Hematopoietic multipotent progenitor cell treated with erythropoietin and hydrocortisone succinate and interleukin-3 and kit ligand, for 15 days (in vitro differentiated cells): ENCODE data around the gene GNG7.
"Not testable (repeated sequence)": the region's sequence is repeated elsewhere in the genome, so short reads cannot be mapped to it uniquely, and the experiment has no call there.

Experiments
- DNase-seq: peaks from one replicate; pipeline ENCODE4 v3.0.0-alpha.2; 2015; ENCODE audit warnings: low spot score

Gene GNG7

DNA sequence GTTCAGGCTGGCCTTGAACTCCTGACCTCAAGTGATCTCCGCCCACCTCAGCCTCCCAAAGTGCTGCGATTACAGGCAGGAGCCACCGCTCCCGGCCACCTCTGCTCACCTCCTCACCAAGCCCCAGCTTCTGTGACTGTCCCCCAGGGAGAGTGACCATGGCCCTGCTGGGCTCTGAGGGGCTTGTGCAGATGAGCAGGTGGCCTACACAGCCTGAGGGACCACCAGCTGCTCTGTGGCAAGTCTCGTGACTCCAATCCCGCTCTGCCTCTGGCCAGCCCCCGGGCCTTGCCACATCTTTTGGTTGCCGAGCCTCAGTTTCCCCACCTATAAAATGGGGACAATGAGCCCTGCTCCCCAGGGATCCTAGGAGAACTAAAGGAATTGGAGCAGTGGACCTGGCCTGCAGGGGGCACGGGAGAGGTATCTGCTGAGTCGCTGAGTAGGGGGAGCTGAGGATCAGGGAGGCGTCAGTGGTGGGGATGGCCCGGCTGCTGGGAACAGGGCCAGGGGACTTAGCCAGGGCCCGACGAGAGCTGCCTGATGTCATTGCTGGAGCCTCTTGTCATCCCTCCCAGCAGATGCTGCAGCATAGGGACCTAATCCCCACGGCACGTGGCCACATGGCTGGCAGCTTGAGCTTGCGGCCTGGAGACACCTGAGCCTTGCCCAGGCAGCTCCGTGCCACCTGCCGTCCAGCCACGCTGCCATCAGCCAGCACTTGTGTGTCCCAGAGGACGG, 151.9 kb downstream of the GNG7 start:
- no peak for DNase-seq

DNA sequence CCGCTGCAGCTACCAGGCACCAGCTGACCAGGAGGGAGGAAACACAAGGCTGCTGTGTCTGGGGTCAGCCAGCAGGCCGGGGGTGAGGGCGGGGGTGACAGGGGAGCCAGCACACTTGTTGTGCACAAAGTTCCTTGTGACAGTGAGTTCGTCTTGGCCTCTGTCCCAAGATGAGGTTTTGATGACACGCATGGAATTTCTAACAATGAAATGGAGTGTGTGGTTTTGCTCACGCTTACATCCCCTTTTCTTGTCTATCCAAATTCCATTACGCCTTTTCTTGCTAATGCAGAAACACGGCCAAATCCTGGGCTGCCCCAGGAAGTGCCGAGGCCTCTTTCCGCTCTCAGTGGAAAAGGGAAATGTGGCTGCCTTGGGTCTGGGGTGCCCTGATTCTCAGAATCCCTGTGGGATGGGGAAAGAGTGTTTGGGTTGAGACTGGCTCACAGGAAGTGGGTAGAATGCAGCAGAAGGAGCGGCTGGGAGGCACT, 152.7 kb downstream of the GNG7 start:
- no peak for DNase-seq

DNA sequence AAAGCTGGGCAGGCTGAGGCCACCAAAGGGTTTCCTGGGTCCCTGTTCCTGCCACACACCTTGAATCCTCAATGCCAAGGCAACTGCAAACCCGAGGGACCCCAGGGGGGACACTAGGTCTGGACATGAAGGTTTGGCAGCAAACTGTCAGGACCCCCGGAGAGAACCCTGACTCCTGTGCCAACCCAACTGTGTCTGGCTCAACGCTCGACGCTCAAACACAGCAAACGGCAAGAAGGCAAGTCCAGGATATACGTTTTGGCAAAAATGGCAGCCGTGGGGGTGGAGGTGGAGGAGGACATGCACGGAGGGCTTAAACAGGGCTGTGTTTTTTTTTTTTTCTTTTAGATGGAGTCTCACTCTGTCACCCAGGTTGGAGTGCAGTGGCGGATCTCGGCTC, 153.5 kb downstream of the GNG7 start:
- no peak for DNase-seq

DNA sequence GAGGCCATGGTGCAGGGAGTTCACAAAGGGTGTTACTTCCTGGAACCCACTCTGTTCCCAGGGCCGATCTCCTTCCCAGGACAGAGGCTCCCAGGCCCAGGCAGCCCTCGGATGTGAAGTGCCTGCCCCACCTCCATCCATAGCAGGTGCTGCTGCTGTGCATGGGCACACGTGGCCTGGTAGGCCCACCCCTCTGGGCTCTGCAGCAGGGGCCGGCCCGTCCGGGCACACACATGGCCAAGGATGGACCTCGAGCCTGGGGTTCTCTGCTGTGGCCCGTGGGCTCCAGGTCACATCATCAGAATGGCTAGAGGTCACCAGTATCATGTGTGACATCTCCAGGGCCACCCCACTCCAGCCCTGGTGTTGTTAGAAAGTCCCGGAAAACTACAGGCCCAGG, 154.8 kb downstream of the GNG7 start:
- no peak for DNase-seq

DNA sequence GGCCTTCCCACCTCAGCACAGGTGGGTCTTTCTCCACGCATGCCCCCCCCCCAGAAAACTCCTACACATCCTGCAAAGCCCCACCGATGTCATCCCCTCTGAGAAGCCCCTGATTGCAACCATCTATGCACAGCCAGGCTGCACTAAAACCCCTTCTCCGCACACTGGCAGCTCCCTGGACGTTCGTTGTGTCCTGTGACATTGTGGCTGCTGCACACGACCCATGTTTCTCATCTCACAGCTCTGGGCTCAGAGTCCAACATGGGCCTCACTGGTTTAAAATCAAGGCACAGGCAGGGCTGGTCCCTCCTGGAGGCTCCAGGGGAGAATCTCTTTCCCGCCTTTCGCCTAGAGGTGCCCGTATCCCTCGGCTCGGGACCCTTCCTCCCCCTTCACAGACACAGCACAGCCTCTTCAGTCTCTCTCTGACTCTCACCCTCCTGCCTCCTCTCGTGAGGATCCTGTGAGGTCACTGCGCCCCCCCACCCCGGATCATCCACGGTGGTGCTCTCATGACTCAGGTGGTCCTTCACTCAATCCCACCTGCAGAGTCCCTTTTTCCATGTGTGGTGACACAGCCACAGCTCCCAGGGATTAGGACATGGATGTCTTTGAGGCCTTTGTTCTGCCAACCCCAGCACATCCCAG, 155.3 kb downstream of the GNG7 start:
- DNase-seq = no peak

DNA sequence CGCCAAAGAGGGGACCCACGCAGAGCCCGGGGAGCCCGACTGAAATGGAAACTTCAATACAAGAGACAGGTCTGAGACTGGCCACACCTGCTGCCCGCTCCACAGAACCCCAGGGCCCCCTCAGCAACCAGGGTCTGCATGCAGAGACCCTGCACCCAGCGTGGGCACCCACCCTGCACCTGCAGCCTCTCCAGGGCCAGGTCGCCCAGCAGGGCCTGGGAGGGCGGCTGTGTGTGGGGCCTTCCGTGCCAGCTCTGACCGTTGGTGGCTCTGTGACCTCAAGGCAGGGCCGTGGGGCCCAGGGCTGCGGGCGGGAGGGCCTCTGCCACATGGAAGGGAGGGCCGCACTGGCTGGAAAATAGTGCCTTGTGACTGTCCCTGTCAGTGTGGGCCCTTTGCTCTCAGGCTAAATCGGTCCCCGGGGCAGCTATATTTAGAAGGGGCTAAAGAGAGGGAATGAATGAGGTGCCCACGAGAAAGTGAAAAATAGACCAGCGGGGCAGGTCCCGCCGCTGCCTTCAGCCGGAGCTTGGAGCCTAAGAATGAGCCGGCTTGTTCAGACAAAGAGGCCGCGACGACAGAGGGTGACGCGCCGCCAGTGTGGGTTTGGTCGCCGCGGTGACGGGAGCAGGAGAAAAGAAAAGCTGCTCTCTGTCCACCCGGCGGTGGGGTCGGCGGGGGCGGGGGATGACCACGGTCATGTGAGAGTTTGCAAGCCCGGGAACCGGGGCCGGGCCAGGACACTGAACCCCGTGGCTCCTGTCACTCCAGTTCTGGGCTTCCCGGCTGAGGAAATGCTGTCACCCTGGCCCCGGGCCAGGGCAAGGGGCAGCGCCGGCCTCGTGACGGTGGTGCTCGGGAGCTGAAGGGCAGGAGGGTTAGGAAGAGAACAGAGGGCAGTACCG, 156.1 kb downstream of the GNG7 start:
- no peak for DNase-seq

DNA sequence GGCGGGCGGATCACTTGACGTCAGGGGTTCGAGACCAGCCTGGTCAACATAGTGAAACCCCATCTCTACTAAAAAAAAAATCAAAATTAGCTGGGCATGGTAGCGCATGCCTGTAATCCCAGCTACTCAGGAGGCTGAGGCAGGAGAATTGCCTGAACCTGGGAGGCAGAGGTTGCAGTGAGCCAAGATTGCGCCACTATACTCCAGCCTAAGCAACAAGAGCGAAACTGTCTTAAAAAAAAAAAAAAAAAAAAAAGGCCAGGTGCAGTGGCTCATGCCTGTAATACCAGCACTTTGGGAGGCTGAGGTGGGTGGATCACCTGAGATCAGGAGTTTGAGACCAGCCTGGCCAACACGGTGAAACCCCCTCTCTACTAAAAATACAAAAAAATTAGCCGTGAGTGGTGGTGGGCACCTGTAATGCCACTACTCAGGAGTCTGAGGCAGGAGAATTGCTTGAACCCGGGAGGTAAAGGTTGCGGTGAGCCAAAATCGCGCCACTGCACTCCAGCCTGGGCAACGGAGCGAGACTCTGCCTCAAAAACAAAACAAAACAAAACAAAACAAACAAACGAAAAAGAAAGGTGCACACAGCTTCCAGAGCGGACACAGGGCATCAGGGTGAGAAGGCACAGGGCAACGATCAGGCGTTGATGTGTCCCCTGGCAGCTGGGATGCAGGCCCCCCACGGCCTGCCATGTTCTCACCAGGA, 156.9 kb downstream of the GNG7 start:
- not testable (repeated sequence) for DNase-seq

DNA sequence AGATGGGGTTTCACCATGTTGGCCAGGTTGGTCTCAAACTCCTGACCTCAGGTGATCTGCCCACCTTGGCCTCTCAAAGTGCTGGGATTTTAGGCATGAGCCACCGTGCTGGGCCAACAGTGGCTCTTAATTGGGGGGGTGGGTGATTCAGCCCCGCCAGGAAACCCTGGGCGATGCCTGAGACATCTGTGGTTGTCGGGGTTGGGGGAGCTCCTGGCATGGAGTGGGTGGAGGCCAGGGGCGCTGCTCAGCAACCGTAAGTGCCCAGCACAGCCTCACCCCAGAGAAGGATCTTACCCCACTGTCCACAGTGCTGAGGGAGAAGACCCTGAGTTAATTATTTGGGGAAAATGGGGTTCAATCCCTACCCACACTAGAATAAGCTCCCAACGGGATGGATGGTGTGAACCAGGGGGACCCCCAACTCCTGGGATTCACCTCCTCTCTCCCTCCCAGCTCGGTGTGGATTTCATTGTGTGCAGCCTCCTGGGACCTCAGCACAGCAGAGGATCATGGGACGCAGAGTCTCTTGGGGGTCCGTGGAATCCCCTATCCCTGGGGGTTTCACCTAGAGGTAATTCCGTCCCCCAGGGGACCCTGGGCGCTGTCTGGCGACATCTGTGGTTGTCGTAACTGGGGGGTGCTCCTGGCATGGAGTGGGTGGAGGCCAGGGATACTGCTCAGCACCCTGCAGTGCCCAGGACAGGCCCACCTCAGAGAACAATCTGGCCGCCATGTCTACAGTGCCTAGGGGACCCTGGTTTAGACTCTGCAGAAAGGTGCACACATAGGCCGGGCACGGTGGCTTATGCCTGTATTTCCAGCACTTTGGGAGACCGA, 157.7 kb downstream of the GNG7 start:
- DNase-seq = no peak

DNA sequence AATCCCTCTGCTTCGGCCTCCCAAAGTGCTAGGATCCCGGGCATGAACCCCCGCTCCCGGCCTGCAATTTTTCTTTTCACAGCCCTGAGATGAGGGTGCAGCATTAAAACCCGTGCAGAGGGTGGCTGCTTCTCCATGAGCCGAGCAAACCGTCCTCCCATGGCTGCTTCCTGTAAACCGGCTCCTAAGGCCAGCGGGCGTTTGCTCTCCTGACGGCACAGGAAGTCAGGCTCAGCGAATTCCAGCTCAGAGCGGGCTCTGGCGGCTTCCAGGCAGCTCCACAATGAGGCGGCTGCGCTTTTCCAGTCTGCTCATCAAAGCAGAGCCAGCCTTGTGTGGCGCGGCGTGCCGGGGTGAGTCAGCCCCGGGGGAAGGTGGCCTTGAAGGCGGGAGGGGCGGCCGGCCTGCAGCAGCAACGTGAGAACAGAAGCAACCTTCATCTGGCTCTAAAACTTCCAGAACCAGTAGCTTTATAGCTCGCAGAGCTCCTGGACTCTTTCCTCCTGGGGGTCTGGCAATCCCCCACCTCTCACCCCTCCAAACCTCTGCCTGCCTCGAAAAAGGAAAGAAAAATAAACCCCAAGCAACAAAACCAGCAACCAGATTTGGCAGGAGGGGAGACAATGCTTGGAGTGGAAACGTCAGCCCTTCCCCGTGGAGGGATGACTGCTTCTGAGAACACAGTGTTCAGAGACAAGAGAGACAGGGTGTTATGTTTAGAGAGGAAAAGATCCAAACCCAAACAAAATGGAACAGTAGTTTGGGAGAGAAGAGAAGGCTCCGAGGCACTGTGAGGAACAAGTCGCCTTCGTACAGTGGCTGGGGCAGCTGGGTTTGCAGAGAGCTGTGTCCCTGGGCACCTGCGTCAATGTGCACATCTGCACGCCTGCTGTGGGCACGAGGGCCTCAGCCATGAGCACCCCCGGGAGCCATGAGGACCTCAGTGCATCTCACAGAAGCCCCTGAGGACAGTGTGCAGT, 158.7 kb downstream of the GNG7 start:
- DNase-seq = no peak

DNA sequence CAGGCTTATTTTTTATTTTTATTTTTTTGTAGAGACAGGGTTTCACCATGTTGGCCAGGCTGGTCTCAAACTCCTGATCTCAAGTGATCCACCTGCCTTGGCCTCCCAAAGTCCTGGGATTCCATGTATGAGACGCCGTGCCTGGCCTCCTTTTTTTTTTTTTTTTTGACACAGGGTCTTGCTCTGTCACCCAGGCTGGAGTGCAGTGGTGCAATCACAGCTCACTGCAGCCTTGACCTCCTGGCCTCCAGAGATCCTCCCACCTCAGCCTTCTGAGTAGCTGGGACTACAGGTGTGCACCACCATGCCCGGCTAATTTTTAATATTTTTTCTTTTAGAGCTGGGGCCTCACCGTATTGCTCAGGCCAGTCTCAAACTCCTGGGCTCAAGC, 159.4 kb downstream of the GNG7 start:
- not testable (repeated sequence) for DNase-seq

DNA sequence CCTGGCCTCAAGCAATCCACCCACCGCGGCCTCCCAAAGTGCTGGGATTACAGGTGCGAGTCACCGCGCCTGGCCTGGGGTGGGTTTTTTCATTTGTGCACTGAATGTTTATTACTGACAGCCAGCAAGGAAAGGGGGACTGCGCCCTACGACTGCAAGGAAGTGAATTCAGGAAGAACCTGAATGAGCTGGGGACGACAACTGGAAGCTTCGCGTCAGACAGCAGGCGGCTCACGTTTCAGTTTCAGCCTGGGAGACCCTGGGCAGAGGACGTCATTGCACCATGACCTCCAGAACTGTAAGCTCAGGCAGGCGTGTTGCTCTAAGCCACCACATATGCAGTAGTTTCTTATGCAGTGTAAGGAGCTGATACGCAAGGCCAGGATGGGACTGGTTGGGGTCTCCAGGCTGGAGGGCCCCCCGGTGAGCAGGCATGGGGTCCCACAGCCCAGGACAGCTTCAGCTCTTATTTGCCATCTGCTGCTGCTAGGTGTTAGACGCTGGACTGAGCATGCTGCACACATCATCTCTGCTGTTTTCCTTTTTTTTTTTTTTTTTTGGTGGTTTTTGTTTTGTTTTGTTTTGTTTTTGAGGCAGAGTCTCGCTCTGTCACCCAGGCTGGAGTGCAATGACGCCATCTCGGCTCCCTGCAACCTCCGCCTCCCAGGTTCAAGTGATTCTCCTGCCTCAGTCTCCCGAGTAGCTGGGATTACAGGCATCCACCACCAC, 160.0 kb downstream of the GNG7 start:
- DNase-seq = no peak

DNA sequence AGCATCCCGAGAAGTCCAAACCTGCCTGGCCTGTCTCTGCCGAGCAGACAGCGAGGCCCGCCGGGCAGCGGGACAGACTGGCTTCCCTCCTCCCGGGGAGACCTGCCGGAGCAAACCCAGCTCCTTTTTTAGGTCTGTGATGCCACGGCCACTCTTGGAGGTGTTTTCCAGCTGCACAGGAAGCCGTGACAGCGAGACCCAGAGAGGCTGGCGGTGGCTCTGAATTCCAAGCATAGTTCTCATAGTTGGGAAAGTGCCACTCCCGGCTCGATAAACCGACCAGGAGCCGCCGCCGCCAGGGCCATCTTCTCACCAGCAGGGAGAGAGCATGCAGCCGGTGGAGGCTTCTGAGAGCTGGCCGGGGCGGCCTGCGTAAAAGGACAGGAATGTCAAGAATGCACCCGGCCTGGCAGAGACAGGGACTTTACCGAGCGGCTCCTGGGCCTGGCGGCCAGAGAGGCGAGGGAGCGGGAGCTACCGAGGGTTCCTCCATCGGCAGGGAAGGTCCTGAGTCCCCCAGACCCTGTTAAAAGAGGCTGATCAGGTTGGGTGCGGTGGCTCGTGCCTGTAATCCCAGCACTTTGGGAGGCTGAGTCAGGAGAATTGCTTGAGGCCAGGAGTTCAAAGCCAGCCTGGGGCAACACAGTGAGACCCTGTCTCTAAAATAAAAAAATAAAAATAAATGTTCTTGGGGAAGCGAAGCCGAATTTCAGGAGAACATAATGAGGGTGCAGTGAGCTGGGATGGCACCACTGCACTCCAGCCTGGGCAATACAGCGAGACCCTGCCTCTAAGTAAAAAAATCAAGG, 161.6 kb downstream of the GNG7 start:
- DNase-seq = no peak

DNA sequence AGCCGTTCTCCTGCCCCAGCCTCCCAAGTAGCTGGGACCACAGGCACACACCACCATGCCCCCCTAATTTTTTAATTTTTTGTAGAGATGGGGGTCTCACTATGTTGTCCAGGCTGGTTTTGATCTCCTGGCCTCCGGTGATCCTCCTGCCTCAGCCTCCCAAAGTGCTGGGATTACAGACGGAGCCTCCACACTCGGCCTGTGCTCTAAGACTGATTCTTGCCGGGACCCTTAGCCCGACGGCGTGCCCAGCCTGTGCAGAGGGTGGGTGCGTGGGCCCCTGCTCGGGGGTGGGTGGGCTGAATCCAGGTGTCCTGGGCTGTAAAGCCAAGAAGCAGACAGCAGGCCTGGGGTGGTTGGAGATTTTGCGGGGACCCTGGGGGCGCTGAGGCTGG, 162.2 kb downstream of the GNG7 start:
- DNase-seq = no peak

DNA sequence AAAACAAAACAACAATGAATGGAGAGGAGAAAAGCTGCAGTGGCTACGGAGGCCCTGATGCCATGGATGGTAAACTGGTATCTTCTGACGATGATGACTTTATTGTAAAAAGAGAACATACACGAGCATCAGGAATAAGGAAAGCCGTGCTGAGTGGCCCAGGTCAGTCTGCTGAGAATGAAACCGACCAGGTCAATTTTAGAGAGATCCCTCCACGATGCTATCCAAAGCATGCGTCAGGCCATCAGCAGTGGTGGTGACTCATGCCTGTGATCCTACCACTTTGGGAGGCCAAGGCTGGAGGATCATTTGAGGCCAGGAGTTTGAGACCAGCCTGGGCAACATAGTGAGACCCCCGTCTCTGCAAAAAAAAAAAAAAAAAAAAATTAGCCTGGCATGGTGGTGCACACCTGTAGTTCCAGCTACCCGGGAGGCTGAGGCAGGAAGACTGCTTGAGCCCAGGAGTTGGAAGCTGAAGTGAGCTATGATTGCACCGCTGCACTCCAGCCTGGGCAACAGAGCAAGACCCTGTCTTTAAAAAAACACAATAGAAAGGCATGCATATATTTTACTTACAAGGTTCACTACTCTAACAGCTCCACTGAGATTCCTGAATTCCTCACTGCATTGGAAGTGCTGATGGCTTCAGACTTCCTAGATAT, 164.3 kb downstream of the GNG7 start:
- DNase-seq = no peak

DNA sequence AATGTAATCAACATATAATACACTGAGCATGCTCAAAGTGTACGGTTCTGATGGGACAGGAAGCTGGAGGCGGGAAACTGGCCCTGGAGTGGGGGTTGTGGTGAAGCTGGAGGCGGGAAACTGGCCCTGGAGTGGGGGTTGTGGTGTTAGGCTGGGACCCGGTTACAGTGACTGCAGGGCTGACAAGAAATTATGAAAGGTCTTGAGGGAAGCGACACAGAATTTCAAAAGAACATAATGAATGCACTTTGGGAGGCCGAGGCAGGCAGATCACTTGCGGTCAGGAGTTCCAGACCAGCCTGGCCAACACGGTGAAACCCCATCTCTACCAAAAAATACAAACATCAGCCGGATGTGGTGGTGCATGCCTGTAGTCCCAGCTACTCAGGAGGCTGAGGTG, 164.9 kb downstream of the GNG7 start:
- DNase-seq = not testable (repeated sequence)

DNA sequence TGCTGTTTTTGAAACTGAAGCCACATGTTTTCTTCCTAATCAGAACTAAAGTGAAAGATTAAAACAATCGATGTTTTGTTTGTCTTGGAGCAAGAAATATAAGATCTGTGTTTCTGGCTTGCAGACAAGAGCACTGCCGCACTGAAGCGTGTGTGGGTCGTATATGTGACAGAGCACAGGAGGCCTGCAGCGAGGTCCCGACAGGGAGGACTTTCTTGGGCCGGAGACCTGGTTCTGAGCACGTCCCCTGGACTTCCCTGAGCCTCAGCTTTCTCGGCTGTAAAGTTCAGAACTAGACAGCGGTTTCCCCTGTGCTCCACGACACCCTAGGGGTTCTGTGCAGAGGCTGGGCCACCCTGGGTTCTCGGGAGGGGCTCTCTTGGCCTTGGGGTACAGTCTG, 166.0 kb downstream of the GNG7 start:
- no peak for DNase-seq

DNA sequence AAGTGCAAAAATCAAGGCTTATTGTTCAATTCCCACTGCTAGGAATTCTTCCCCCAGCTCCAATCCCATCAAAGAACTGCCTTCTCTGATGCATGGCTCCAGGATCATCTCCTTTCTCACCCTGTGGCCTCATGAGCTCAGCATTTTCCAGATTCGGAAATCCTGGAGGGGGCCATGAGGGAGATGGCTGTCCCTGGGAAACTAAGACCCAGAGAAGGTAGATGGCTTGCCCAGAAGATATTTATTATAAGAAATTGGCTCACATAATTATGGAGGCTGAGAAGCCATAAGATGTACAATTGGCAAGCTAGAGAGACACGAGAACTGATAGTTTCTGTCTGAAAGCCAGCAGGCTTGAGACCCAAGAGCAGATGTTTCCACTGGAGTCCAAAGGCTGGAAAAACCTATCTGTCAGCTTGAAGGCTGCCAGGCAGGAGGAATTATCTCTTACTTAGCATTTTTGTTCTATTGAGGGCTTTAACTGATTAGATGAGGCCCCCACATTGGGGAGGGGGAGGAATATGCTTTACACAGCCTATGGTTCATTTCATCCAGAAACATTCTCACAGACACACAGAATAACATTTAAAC, 168.0 kb downstream of the GNG7 start:
- no peak for DNase-seq
